ENCODE data around the gene JAGN1.
"Not testable (repeated sequence)": the region's sequence is repeated elsewhere in the genome, so short reads cannot be mapped to it uniquely, and the experiment has no call there.

- TF ChIP-seq CTCF (conservative IDR thresholded peaks at IDR 0.05; ENCODE audit: low read length); EZH2phosphoT487 (IDR thresholded peaks at IDR 0.05; ENCODE audit: borderline replicate concordance, low read depth, low read length): not testable (repeated sequence)
Observed at GRCh38 chr3:9900965-9901415, 10.6 kb downstream of the JAGN1 start.

Measured in OCI-LY7 (cell line).